SHP77 treated with DMSO at 0.1 percent for 48 hours (cell line): ENCODE data around the gene FMN2.

Experiments used
- DNase-seq: peaks from one replicate; lab custom pipeline; 2025; lab: John Stamatoyannopoulos, UW

Gene FMN2

GRCh38 chr1:240491796-240492195, 400.1 kb downstream of the FMN2 start:
- no peak for DNase-seq

GRCh38 chr1:240492832-240493440, 401.3 kb downstream of the FMN2 start:
- DNase-seq, result no peak

- DNase-seq, result no peak
Measured at GRCh38 chr1:240495601-240496000, 403.9 kb downstream of the FMN2 start.

GRCh38 chr1:240496356-240496755, 404.7 kb downstream of the FMN2 start:
- DNase-seq, result no peak

GRCh38 chr1:240496941-240497340, 405.3 kb downstream of the FMN2 start:
- no peak for DNase-seq

DNA sequence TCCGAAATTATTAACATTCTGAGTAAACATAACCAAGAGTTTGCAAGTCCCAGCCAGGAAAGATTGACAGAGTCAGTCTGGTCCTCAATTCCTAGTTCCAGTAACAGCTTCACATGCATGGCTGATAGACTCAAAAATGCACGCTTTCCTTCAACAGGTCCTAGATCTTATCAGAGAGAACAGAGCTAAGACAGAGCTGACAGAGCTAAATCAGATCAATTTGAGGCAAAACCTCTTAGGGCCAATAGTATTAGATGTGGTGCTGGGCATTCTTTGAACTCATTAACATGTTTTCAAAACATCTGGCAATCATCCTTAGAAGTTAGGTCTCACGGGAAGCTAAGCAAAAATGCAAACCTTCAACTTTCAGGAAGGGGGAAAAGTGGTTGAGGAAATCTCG, 406.2 kb downstream of the FMN2 start:
- no peak for DNase-seq

GRCh38 chr1:240498335-240498734, 406.7 kb downstream of the FMN2 start:
- DNase-seq, result no peak

DNA sequence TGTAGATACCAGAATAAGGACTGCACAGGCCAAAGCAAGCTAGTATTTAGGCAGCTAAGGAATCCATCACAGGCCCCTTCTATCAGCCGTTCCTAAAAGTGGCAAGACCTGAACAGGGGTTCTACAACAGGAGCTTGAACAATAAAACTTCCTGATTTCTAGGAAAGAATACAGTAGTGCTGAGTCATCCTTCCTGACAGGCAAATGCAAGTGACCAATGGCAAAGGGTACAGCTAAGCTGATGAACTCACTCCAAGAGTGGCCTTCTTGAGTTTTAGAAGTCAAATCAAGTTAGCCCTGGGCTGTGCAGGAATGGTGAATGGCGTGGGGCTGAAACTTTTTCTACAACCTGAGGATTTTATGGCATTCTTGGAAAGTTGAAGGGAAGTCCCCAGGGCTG, 407.3 kb downstream of the FMN2 start:
- no peak for DNase-seq

DNA sequence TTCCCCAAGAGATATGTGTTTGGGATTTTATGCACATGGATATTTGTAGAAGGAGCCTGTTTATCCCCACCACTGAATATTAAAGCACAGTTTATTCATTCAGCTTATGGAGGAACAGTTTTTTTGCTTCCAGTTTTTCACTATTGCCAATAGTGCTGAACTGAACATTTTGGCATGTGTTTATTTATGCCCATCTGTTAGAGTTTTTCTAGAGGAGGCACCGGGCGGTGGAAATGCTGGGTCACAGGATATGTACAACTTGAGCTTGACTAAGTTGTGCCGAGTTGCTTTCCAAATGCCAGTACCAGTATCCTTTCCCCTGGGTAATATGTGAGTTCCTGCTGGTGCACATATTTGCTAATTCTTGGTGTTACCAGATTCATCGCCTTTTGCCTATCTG, 409.0 kb downstream of the FMN2 start:
- DNase-seq, result no peak

- DNase-seq, result no peak
Measured at GRCh38 chr1:240501115-240501514, 409.4 kb downstream of the FMN2 start.

DNA sequence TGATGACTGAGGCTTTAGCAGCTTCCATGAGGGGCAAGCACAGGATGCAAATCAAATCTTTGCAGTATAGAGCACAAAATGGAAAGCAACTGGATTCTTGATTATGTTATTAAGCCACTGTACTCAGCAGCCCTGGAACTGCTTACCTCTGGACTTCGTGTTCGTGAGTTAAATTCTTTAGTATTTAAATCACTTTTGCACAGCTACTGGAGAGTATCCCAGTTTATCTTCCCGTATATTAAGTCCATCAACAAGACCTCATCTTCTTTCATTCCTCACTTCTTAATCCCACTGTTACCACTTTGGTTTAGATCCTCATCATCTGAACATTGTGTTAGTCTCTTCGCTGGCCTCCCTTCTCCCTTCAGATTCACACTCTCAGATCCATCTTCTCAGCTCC, 411.4 kb downstream of the FMN2 start:
- no peak for DNase-seq

- DNase-seq, result no peak
Measured at GRCh38 chr1:240503558-240503957, 411.9 kb downstream of the FMN2 start.

DNA sequence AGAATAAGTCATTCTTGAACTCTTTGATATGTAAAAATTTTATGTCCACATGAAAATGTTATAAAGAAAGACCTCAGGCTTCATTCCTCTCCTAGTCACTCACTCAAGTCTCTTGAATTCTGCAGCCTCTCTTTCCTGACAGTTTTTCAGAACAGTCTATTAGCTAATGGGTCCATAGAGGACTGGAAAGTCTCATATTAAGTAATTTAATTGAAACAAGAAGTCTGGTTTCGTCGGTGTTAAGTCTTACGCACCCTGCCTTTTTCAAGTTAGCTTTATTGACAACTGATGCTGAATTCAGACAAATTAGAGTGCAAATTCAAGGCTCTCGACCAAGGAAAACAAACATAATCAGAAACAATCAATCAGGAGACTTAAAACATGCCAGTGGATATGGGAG, 414.5 kb downstream of the FMN2 start:
- no peak for DNase-seq

DNA sequence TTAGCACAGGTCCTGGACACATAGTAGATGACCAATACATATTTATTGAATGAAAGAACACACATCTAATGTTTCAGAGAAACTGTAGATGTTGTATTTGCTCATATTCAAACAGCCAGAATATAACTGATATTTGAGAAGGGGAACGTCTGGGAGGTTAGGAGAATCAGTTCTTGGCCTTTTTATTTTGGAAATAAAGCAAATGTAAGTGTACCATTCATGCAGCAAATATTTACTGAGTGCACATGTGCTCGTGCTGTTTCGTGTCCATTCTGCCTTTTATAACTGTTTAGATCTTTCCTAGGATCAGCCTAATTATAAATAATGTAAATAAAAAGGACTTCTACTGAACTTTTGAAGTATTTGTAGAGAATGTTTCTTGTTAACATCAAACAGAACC, 416.5 kb downstream of the FMN2 start:
- DNase-seq, result no peak

- DNase-seq, result no peak
Measured at GRCh38 chr1:240508950-240509349, 417.3 kb downstream of the FMN2 start.

GRCh38 chr1:240511789-240512188, 420.1 kb downstream of the FMN2 start:
- no peak for DNase-seq

- no peak for DNase-seq
Measured at GRCh38 chr1:240515505-240515904, 423.8 kb downstream of the FMN2 start.

GRCh38 chr1:240516069-240516468, 424.4 kb downstream of the FMN2 start:
- no peak for DNase-seq

DNA sequence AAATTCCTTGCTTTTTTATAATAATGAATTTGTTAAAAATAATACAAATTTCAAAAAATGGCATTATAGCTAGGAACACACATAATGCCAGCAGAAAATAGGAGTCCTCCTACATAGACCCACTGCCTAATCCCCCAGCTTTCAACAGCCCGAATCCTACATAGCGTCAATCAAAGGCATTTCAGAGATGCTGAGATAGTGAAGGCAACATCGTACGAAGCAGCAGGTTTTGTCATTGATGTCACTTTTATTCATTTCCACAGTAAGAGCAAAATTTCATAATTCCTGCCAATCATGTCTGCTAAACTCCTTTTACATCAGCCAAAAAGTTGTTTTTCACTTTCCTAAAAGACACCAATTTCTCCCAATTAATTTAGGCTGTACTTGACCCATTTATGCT, 426.2 kb downstream of the FMN2 start:
- DNase-seq, result no peak

DNA sequence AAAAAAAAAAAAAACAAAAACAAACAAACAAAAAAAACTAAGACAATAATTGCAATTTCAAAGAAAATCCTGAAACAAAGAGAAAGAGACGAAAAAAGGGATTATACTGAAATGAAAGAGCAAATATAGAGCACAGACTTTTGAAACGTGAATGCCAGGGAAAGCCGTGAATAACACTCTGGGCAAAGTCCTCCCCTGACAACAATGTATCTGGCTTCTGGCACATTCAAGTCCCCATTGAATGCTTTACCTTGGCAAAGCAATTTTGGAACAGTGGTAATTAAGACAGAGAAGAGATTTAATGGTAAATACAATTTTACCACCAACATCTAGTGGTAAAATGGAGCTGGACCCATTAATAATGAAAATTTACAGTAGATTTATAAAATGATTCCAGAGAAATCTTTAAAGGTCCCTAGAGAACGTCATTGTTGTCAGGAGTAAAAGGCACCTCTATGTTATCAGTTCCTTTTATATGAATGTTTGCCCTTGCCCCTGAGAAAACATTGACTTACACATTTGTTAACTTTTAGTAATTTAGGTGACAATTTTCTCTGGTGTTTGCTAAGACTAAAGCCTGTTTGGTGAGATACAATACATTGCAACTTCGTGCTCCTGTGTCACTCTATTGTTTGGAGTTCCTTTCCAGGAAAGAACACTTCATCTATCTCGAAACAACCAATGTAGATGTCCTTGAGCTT, 430.6 kb downstream of the FMN2 start:
- DNase-seq, result no peak

DNA sequence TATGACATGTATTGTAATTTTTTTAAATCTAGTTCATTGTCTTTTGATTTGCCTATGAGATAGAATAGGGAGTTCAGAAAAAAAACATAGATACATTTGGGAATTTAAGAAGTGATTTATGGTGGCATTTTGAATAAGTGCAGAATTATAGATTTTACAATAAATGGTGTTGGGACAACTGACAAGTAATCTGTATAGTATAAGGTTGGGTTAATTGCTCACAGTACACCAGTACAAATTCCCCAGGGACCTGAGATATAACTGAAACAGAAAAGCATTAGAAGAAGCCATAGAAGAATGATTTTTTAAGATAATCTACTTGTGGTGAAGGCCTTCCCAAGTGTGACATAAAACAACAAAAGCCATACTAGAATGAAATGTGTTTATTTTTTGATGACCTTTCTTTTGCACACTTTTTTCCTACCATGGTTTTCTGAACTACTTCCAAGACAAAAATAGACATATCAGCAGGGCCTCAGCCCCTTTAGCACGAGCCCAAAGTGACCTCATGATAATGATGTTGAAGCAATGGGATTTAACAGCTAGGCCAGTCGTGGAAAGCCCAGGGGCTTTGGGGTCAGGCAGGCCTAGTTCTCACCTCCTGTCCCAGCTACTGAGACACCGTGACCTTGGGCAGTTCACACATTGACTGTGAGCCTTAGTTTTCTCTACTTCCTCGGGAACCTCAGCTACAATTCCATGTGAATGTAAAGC, 432.8 kb downstream of the FMN2 start:
- DNase-seq, result no peak
